ENCODE measurements around the gene EML4. TPM values are rescaled to one million over a fixed set of nuclear protein-coding genes. Genes with fewer than 3 reads are reported as not detected.
"Not testable (repeated sequence)": the region's sequence is repeated elsewhere in the genome, so short reads cannot be mapped to it uniquely, and the experiment has no call there.

EML4 gene
- total RNA-seq, 1 donor = 13.5 TPM

DNA sequence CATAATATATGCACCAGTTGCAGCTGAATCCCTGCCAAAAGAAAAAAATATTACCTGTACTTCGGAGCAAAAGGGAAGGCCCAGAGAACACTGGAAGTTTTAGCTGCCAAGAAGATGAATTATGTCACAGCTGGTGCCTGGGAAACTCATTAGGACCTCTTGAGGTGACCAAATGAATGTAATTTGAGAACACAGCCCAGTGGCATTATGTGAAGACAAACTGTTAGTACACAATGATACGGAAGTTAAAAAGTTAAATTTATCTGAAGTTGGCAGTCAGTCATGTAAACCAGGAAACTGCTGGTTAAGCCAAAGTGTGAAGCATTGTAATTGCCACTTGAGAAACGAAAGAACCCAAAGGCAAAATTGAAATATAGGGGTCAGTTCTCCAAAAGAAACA lies 80.7 kb downstream of the EML4 start:
- peak in 2 of 3 donors; percentile 18 to 53 for DNase-seq (ENCODE audit: low read depth in 2 of 3, low spot score in 2 of 3)

DNA sequence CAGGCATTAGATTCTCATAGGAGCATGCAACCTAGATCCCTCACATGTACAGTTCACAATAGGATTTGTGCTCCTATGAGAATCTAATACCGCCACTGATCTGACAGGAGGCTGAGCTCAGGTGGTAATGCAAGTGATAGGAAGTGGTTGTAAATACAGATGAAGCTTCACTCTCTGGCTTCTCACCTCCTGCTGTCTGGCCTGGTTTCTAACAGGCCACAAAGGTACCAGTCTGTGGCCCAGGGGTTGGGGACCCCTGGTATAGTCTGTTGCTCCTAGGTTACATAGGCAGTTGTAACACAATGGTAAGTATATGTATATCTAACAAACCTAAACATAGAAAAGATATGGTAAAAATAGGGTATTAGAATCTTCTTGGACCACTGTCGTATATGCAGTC lies 81.8 kb downstream of the EML4 start:
- DNase-seq (ENCODE audit: low read depth in 2 of 3, low spot score in 2 of 3) = no peak

DNA sequence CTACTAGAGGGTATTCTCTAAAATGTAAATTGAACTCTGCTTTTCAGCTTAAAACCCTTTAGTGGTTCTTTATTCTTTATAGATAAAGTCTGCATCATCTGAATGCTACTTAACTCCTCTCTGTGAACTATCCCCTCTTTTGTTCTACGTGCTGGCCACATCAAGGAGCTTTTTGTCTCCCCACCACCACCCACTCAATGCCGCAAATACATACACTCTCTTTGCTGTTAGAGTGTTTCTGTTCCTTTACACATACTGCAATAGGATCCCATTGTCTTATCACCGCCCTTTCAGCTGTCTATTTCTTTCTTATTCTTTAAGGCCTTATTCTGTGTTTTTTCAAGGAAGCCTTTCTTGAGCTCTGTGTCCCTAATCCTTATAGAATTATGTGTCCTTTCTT lies 83.3 kb downstream of the EML4 start:
- DNase-seq (ENCODE audit: low read depth in 2 of 3, low spot score in 2 of 3) = no peak

- peak in 1 of 3 donors; percentile 16 for DNase-seq (ENCODE audit: low read depth in 2 of 3, low spot score in 2 of 3)
Observed at GRCh38 chr2:42254186-42254895, 85.2 kb downstream of the EML4 start.

GRCh38 chr2:42256505-42256904 lies 87.4 kb downstream of the EML4 start:
- DNase-seq (ENCODE audit: low read depth in 2 of 3, low spot score in 2 of 3) = peak in 1 of 3 donors; percentile 36

GRCh38 chr2:42261518-42262195 lies 92.5 kb downstream of the EML4 start:
- no peak for DNase-seq (ENCODE audit: low read depth in 2 of 3, low spot score in 2 of 3)

GRCh38 chr2:42266236-42266635 lies 97.1 kb downstream of the EML4 start:
- no peak for DNase-seq (ENCODE audit: low read depth in 2 of 3, low spot score in 2 of 3)

DNA sequence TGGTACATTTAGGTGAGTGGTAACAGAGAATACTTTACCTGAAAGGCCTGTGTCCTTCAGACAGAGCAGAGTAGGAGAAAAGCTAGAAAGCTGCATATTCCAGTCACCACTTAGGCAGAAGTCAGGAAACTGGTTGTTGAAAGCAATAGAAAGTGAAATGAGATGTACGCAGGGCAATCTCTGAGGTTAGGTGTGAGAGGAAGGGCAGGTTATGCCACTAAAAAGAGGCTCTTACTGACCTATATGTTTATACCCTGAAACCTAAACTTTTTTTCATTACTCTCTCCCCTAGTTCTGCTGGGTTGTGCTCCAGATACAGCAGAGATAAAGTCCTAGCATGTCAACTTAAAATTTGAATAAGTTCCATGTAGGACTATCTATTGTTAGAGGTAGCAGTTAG lies 98.4 kb downstream of the EML4 start:
- DNase-seq (ENCODE audit: low read depth in 2 of 3, low spot score in 2 of 3) = no peak

DNA sequence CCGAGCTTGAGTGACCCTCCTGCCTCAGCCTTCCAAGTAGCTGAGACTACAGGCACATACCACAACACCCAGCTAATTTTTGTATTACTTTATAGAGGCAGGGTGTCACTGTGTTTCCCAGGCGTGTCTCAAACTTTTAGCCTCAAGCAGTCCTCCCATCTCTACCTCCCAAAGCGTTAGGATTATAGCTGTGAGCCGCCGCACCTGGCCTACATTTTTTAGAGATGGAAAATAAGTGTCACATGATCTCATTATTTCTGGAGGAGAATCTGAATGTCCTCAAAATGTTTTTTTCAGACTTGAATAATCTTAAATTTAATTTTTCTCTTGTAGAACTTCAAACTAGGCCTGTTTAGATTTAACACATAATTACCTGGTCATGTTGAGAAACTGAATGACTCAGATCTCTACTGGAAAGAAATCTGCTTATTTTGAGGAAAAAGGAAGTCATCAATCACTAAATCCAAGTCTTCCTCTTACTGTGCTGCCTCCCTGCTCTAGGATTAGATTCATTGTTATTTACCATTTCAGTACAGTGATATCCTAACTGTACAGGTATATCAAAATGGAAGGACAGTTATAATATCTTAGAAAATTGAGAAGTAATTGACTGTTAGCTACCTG lies 99.5 kb downstream of the EML4 start:
- DNase-seq (ENCODE audit: low read depth in 2 of 3, low spot score in 2 of 3) = no peak

DNA sequence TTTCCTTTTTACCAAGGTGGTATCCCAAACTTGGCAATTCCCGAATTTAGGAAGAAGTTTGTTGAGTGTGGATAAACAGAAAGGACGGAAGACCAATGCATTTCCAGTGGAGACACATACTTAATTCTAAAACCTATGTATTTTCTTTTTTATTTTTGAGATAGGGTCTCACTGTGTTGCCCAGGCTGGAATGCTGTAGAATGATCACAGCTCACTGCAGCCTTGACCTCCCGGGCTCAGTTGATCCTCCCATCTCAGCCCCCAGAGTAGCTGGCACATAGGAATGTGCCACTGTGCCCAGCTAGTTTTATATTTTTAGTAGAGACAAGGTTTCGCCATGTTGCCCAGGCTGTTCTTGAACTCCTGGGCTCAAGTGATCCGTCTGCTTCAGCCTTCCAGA lies 101.6 kb downstream of the EML4 start:
- no peak for DNase-seq (ENCODE audit: low read depth in 2 of 3, low spot score in 2 of 3)

- DNase-seq (ENCODE audit: low read depth in 2 of 3, low spot score in 2 of 3) = not testable (repeated sequence)
Observed at GRCh38 chr2:42271246-42271645, 102.1 kb downstream of the EML4 start.

DNA sequence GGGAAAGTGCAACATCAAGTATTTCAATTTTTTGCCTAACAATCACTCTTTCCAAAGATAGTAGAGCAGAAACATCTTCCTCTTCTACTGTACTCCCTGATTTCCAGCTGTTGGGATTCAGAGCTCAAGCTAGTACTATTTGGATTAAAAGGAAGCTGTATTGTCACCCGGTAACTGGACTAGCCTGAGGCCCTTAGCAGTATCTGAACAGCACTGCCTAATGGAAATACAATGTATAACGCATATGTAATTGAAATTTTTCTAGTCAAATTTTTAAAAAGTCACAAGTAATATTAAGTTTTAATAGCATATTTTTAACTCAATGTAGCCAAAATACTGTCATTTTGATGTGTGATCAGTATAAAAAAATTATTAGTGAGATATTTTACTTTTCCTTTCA lies 105.7 kb downstream of the EML4 start:
- no peak for DNase-seq (ENCODE audit: low read depth in 2 of 3, low spot score in 2 of 3)

- no peak for DNase-seq (ENCODE audit: low read depth in 2 of 3, low spot score in 2 of 3)
Observed at GRCh38 chr2:42281416-42282081, 112.4 kb downstream of the EML4 start.

DNA sequence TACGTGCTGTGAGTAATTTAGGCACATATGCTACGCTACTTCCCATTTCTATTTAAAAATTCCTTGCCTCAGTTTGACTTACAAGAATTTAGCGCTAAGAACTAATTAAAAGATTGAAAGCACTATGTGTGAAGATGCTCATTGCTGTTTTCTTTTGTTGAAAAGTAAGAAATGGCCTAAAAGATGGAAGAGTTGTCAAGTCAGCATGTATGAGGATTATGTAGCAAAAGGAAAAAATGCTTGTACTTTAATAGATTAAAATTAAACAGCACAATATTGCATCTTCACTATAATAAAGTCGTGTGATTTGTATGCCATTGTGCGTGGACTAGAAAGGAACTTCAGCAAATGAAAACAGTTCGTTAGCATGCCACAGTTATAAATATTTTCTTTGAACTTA lies 114.9 kb downstream of the EML4 start:
- DNase-seq (ENCODE audit: low read depth in 2 of 3, low spot score in 2 of 3) = no peak

GRCh38 chr2:42286268-42286946 lies 117.3 kb downstream of the EML4 start:
- no peak for DNase-seq (ENCODE audit: low read depth in 2 of 3, low spot score in 2 of 3)

DNA sequence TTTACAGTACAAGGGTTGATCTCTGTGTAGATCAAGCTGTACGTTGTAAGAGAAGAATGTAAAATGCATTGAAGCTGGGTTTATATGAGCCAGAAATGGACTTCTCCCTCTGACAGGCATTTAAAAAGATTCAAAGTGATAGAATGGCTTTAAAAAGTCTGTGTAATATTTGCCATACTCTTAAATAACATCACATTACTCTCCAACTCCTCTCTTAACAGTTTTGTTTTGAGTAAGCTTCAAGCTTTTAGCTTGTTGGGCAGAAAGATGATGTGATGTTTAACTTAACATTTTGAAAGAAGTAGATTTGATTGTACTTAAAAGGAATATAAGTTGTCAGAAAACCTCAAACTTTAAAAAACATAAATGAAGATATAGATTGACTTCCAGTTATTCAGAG lies 119.7 kb downstream of the EML4 start:
- DNase-seq (ENCODE audit: low read depth in 2 of 3, low spot score in 2 of 3) = no peak

DNA sequence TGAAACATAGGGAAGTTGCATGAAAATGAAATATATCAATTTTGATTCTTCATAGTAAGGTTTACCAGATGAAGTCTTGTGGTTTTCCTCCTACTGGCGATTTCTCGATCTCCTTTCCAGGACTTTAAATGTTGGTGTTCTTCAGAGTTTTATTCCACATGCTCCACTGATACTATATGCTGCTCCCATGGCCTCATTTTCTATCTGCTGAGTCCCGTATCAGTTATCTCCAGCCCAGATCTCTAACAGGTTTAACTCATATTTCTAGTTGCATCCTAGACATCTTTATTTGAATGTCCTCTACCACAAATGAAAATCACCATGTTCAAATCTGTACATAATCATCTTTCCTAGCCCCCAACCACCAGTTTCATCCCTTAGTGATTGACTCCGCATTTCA lies 120.1 kb downstream of the EML4 start:
- no peak for DNase-seq (ENCODE audit: low read depth in 2 of 3, low spot score in 2 of 3)

- DNase-seq (ENCODE audit: low read depth in 2 of 3, low spot score in 2 of 3) = no peak
Observed at GRCh38 chr2:42290005-42290404, 120.9 kb downstream of the EML4 start.

- no peak for DNase-seq (ENCODE audit: low read depth in 2 of 3, low spot score in 2 of 3)
Observed at GRCh38 chr2:42293019-42293418, 123.9 kb downstream of the EML4 start.

- no peak for DNase-seq (ENCODE audit: low read depth in 2 of 3, low spot score in 2 of 3)
Observed at GRCh38 chr2:42296226-42296625, 127.1 kb downstream of the EML4 start.

Data from hematopoietic multipotent progenitor cell (in vitro differentiated cells).